GM20000 (cell line): ENCODE results near the gene LTA4H.
A peak's percentile ranks its signal among the peaks of the same experiment; 100 is the strongest.

Source experiments
- DNase-seq: peaks from one replicate; pipeline ENCODE4 v3.0.0; 2012; ENCODE audit warnings: low spot score
- TF ChIP-seq, protein P1 (sequence below): IDR thresholded peaks from 2 replicates; pipeline ENCODE4 v1.5.1; 2012; ENCODE audit warnings: mild to moderate bottlenecking, control low read depth; ENCODE audit errors: extremely low read depth, missing control alignments

Gene LTA4H

DNA sequence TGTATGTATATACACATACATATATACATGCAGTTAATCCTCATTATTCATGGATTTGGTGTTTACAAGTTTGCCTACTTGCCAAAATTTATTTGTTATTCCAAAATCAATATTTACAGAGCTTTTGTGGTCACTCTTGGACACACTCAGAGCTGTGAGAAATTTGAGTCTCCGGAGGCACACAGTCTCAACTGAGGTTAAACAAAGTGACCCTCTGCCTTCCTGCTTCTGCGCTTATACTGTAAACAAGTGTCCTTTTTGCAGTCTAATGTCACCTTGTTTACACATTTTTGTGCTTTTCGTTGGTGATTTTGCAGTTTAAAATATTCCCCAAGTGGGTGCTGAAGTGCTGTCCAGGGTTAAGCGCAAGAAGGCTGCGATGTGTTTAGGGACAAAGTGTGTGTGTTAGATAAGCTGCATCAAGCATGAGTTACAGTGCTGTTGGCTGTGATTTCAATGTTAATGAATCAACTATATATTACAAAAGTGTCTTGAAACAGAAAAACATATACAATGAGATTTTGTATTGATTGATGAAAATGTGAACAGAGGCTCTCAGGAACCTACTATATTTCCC lies 13.1 kb upstream of the LTA4H start:
- TF ChIP-seq, protein P1, sequence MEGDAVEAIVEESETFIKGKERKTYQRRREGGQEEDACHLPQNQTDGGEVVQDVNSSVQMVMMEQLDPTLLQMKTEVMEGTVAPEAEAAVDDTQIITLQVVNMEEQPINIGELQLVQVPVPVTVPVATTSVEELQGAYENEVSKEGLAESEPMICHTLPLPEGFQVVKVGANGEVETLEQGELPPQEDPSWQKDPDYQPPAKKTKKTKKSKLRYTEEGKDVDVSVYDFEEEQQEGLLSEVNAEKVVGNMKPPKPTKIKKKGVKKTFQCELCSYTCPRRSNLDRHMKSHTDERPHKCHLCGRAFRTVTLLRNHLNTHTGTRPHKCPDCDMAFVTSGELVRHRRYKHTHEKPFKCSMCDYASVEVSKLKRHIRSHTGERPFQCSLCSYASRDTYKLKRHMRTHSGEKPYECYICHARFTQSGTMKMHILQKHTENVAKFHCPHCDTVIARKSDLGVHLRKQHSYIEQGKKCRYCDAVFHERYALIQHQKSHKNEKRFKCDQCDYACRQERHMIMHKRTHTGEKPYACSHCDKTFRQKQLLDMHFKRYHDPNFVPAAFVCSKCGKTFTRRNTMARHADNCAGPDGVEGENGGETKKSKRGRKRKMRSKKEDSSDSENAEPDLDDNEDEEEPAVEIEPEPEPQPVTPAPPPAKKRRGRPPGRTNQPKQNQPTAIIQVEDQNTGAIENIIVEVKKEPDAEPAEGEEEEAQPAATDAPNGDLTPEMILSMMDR: no peak
- no peak for DNase-seq

DNA sequence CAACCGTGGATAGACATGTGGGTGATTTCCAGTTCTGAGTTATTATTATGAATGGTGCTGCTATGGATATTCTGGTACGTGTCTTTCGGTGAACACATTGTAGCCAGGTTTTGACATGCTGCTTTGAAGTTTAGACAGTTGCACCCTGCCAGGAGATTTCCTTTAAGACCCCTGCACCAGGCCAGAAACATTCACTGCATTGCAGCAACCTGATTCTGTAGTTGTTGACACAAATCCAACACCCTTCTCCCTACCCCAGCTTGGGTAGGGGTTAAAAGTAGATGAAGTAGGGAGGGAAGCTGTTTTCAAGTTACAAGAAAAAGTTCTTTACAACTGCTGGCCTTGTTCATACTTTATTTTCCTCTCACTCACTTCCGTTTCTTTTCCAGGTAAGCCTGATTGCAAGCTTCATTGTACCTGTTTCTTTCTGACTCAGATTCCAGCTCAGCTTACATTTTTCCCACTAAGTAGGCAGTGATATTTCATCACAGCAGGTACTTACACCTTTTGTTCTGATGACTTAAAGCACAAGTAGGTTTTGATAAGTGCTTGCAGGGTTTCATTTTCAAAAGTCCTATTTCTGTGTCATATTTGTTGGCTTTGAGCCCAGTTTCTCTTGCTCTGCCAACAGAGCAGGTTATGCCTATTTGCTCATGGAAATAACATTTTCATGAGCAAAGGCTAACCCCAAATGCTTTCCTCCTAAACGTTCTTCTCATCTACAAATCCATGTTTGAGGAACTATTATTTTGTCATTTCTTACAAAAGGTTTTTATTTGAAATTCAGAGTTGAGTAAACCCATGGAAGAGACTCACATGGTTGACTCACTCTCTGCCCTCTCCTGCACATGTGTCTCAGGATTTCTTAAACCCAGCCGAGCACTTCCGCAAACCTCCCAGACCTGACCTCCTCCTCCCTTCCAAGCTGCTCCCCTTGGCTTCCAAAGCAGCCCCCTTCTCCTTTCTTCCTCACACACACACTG lies 12.1 kb upstream of the LTA4H start:
- peak; percentile 38 for DNase-seq

DNA sequence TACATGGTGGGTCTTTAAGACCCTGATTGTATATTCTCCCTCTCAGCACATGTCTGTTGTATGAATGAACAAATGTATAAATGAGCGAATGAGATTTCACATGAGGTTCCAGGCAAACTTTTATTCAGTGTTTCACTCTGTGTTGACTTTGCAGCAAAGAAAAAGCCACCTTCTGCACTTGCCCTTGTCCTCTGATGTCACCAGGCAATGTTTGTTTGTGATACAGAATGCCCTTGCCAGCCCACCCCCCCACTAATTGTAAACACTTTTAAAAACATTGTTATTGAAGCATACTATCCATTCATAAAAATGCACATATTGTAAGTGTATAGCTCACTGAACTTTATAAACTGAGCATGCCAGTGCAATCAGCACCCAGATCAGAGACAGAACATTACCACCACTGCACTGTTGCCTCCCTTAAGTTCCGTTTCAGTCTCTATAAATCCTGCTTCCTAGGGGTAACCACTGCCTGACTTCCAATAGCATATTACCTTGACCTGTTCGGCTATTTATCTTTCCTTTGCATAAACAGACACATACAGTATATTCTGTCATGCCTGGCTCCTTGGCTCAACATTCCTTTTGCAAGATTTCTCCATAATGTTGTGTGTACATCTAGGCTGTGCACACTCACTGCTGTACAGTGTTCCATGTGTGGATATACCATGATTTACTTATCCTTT lies 11.3 kb upstream of the LTA4H start:
- no peak for DNase-seq
- TF ChIP-seq, protein P1: no peak

More for the DNA sequence above, 12.1 kb upstream of the LTA4H start:
- TF ChIP-seq, protein P1: no peak

DNA sequence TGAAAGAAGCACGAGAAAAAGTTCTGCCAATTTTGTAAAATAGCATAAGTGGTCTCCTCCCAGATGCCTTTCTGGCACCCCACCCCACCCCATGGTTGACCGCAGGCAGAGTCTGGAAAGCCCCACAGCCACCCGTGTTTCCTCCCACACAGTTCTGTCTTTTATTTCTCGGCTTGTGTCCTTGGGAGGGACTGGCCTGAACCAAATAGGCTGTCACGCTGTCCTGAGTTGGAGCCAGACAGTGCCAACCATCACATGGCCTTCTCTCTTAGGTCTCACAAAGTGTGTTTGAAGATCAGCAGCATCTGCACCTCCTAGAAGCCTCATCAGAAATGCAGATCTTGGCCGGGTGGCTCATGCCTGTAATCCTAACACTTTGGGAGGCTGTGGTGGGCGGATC lies 10.2 kb upstream of the LTA4H start:
- TF ChIP-seq, protein P1: no peak
- no peak for DNase-seq

DNA sequence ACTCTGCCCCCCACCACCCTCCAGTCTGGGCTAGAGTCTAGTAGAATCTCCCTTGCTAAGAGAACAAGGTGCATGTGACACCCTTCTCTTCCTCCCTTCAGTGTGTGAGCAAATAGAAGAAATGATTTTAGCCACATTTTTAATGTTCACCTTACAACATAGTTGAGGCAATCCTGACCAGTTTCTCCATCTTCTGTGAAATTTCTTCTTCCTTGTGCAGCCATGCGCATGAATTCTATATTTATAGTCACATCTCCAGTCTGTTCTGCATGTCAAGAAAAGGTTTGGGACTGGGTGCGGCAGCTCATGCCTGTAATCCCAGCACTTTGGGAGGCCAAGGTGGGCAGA lies 9.5 kb upstream of the LTA4H start:
- no peak for DNase-seq
- TF ChIP-seq, protein P1: no peak

DNA sequence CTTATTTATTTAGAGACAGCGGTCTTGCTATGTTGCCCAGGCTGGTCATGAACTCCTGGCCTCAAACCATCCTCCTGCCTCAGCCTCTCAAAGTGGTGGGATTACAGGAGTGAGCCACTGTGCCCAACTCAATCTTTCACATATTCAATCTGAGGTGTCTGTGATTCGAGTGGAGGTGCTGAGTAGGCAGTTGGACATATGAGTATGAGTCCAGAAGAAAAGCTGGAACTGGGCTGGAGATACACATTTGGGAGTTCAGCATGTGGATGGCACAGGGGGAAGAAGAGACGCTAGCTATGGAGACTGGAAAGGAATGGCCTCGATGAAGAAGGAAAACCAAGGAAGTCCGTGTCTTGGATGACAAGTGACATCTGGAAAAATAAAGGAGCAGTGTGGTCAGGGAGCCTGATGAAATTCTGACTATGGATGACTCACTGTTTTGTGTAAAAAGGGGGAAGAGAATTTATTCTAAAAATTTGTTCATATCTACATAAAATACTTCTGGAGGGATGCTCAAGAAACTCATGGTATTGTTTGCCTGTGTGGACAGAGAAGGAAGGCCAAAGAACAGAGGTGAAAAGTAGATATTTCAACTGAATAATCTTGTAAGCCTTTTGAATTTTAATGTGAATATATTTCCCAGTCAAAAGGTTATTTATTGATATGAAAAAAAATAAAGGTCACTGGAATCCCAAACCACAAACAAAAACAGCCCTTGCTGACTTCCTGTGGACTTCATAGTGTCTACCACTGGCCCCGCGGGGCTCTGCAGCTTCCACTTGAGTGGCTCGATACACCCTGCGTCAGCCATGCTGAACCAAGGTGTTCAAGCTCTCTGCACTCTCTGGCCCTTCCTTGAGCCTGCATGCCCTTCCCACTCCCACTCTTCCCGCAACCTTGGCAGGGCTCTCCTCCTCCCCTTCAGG lies 8.9 kb upstream of the LTA4H start:
- TF ChIP-seq, protein P1: no peak
- DNase-seq: no peak
